Neural cell (in vitro differentiated cells): ENCODE measurements around the gene LRRC38. TPM values are rescaled to one million over a fixed set of nuclear protein-coding genes. Genes with fewer than 3 reads are reported as not detected.

Experiments used
- H2AFZ ChIP-seq: fragments of 200-600, 300-800 bp; sonication (generic), shearing (Covaris generic); 2 replicates; pipeline ENCODE4 v1.6.0; 2014; ENCODE audit warnings: low read depth, mild to moderate bottlenecking, antibody characterized with exemption, low read length, moderate library complexity
- H3F3A ChIP-seq: fragments of 200-600 bp; shearing (Covaris generic); 2 replicates; pipeline ENCODE4 v1.6.1; 2016; ENCODE audit warnings: mild to moderate bottlenecking, moderate library complexity, mixed read lengths, antibody characterized with exemption, low read length; ENCODE audit not compliant: insufficient read depth, poor library complexity, severe bottlenecking
- H3K27ac ChIP-seq: fragments of 200-600, 300-800 bp; sonication (generic), shearing (Covaris generic); 2 replicates; pipeline ENCODE4 v1.5.1; 2014; ENCODE audit warnings: mild to moderate bottlenecking, low read length, moderate library complexity
- H3K27me3 ChIP-seq: fragments of 300-800, 200-600 bp; sonication (generic), shearing (Covaris generic); 2 replicates; pipeline ENCODE4 v1.6.0; 2014; ENCODE audit warnings: mild to moderate bottlenecking, low read depth, low read length, moderate library complexity; ENCODE audit not compliant: insufficient read depth
- H3K36me3 ChIP-seq: fragments of 300-800, 200-600 bp; sonication (generic), shearing (Covaris generic); 2 replicates; pipeline ENCODE4 v1.5.1; 2014; ENCODE audit warnings: mild to moderate bottlenecking, antibody characterized with exemption, low read length, moderate library complexity; ENCODE audit not compliant: insufficient read depth
- H3K4me2 ChIP-seq: fragments of 300-800, 200-600 bp; sonication (generic), shearing (Covaris generic); 2 replicates; pipeline ENCODE4 v1.6.0; 2014; ENCODE audit warnings: mild to moderate bottlenecking, low read length
- H3K4me3 ChIP-seq: fragments of 300-800, 200-600 bp; sonication (generic), shearing (Covaris generic); 2 replicates; pipeline ENCODE4 v1.5.1; 2014; ENCODE audit warnings: mild to moderate bottlenecking, low read length, moderate library complexity
- H3K79me2 ChIP-seq: fragments of 200-600 bp; shearing (Covaris generic); replicated peaks from 2 replicates; pipeline ENCODE4 v1.6.0; 2014; ENCODE audit warnings: mild to moderate bottlenecking, low read length, moderate library complexity; ENCODE audit not compliant: insufficient read depth
- H3K9ac ChIP-seq: fragments of 300-800, 200-600 bp; sonication (generic), shearing (Covaris generic); 2 replicates; pipeline ENCODE4 v1.6.1; 2016; ENCODE audit warnings: mild to moderate bottlenecking, low read length, mixed read lengths
- H3K9me2 ChIP-seq: fragments of 200-600 bp; shearing (Covaris generic); 2 replicates; pipeline ENCODE4 v1.6.1; 2016; ENCODE audit warnings: mild to moderate bottlenecking, low read length, mixed read lengths; ENCODE audit not compliant: insufficient read depth
- H3K9me3 ChIP-seq: fragments of 200-600, 300-800 bp; sonication (generic), shearing (Covaris generic); 2 replicates; pipeline ENCODE4 v1.6.1; 2016; ENCODE audit warnings: mild to moderate bottlenecking, mixed run types, low read length, moderate library complexity, mixed read lengths
- H4K20me1 ChIP-seq: fragments of 200-600 bp; shearing (Covaris generic); 2 replicates; pipeline ENCODE4 v1.6.1; 2016; ENCODE audit warnings: mild to moderate bottlenecking, mixed run types; ENCODE audit not compliant: insufficient read depth
- EP300 ChIP-seq: fragments of 450-650 bp; conservative IDR thresholded peaks from 2 replicates; pipeline ENCODE4 v1.6.1; 2014; ENCODE audit warnings: antibody characterized with exemption, mild to moderate bottlenecking, moderate library complexity; ENCODE audit not compliant: poor library complexity, severe bottlenecking
- EZH2 ChIP-seq: fragments of 200-600, 300-800 bp; shearing (Covaris generic), sonication (generic); IDR thresholded peaks from 2 replicates; pipeline ENCODE4 v1.6.1; 2014; ENCODE audit warnings: antibody characterized with exemption, low read length, borderline replicate concordance, mild to moderate bottlenecking; ENCODE audit not compliant: insufficient read depth, poor library complexity, severe bottlenecking
- MXI1 ChIP-seq: fragments of 450-650 bp; conservative IDR thresholded peaks from 2 replicates; pipeline ENCODE4 v1.6.1; 2014; ENCODE audit warnings: antibody characterized with exemption, mild to moderate bottlenecking; ENCODE audit not compliant: poor library complexity, severe bottlenecking
- POLR2AphosphoS5 ChIP-seq: IDR thresholded peaks from 2 replicates; pipeline ENCODE4 v1.6.1; 2012
- RAD21 ChIP-seq: fragments of 450-650 bp; conservative IDR thresholded peaks from 2 replicates; pipeline ENCODE4 v1.6.1; 2014; ENCODE audit warnings: antibody characterized with exemption, mild to moderate bottlenecking, moderate library complexity
- SMC3 ChIP-seq: fragments of 450-650 bp; conservative IDR thresholded peaks from 2 replicates; pipeline ENCODE4 v1.6.1; 2014; ENCODE audit warnings: antibody characterized with exemption, mild to moderate bottlenecking, moderate library complexity; ENCODE audit not compliant: poor library complexity
- TAF1 ChIP-seq: IDR thresholded peaks from 2 replicates; pipeline ENCODE4 v1.6.1; 2012; ENCODE audit warnings: low read depth
- polyA plus RNA-seq: library from polyadenylated mRNA; depleted of rRNA; stranded (reverse); fragments of >200 nt; gene quantifications from 2 replicates; pipeline ENCODE4 v1.2.3, GENCODE V29; 2014
- TF ChIP-seq, protein P1 (sequence below): fragments of 450-650 bp; IDR thresholded peaks from 2 replicates; pipeline ENCODE4 v1.5.1; 2014; ENCODE audit warnings: antibody characterized with exemption, mild to moderate bottlenecking, moderate library complexity; ENCODE audit not compliant: poor library complexity, severe bottlenecking
- TF ChIP-seq, protein P2 (sequence below): IDR thresholded peaks from 2 replicates; pipeline ENCODE4 v1.6.1; 2012; ENCODE audit warnings: borderline replicate concordance

LRRC38 gene
- polyA plus RNA-seq, 1 donor from 2014 or later: not detected

DNA sequence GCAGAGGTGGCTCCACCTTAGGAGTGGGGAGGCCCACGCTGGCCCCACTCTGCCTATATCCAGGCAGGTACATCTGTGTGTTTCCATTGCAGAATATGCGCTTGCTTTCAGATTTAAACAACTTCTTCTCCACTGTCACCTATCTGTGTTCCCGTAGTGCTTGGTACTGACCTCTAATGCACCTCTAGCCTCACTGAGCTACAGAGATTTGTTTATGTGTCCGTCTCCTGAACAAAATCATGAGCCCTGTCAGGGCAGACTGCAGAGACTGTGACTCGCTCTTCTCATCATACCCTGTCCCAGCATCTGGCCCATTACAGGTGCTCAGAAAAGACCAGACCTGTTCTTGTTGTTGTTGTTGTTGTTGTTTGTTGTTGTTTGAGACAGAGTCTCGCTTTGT is 14.5 kb upstream of the LRRC38 start:
- H3K27ac ChIP-seq: no peak overlapping the region
- no peak for TF ChIP-seq POLR2AphosphoS5
- TF ChIP-seq, protein P1, sequence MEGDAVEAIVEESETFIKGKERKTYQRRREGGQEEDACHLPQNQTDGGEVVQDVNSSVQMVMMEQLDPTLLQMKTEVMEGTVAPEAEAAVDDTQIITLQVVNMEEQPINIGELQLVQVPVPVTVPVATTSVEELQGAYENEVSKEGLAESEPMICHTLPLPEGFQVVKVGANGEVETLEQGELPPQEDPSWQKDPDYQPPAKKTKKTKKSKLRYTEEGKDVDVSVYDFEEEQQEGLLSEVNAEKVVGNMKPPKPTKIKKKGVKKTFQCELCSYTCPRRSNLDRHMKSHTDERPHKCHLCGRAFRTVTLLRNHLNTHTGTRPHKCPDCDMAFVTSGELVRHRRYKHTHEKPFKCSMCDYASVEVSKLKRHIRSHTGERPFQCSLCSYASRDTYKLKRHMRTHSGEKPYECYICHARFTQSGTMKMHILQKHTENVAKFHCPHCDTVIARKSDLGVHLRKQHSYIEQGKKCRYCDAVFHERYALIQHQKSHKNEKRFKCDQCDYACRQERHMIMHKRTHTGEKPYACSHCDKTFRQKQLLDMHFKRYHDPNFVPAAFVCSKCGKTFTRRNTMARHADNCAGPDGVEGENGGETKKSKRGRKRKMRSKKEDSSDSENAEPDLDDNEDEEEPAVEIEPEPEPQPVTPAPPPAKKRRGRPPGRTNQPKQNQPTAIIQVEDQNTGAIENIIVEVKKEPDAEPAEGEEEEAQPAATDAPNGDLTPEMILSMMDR: no peak
- no peak for TF ChIP-seq RAD21
- TF ChIP-seq, protein P2, sequence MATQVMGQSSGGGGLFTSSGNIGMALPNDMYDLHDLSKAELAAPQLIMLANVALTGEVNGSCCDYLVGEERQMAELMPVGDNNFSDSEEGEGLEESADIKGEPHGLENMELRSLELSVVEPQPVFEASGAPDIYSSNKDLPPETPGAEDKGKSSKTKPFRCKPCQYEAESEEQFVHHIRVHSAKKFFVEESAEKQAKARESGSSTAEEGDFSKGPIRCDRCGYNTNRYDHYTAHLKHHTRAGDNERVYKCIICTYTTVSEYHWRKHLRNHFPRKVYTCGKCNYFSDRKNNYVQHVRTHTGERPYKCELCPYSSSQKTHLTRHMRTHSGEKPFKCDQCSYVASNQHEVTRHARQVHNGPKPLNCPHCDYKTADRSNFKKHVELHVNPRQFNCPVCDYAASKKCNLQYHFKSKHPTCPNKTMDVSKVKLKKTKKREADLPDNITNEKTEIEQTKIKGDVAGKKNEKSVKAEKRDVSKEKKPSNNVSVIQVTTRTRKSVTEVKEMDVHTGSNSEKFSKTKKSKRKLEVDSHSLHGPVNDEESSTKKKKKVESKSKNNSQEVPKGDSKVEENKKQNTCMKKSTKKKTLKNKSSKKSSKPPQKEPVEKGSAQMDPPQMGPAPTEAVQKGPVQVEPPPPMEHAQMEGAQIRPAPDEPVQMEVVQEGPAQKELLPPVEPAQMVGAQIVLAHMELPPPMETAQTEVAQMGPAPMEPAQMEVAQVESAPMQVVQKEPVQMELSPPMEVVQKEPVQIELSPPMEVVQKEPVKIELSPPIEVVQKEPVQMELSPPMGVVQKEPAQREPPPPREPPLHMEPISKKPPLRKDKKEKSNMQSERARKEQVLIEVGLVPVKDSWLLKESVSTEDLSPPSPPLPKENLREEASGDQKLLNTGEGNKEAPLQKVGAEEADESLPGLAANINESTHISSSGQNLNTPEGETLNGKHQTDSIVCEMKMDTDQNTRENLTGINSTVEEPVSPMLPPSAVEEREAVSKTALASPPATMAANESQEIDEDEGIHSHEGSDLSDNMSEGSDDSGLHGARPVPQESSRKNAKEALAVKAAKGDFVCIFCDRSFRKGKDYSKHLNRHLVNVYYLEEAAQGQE: no peak
- no peak for TF ChIP-seq SMC3
- TF ChIP-seq MXI1: no peak
- no peak for TF ChIP-seq EZH2
- TF ChIP-seq EP300: no peak
- TF ChIP-seq TAF1: no peak

DNA sequence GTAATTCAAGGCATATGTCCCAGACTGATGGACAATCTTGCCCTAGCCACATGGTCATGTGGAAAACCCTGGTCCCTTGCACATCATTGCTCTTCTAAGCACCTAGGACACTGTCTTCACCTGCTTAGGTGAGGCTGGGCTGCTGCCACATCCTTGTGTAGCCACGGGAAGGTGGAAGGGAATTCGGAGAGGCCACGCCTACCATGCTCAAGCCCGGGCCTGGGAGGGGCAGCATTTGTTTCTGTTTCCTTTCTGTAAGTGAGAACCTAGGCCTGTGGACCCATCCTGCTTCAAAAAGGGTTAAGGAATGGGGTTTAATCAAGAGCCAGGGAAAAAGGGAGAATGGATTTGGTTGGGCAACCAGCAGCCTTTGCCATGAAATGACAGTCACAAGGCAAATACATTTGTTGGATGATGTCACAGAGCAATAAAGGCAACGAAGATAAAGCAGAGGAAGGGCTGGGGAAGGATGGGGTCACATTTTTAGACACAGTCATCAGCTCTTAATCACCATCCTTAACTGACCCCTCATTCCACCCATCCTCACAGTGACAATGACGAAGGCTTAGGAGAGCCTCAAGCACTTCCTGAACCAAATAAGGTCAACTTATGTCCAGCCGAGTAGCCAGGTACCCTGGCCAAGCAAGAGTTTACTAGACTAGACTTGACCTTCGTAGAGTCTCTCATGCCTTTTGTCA is 10.1 kb upstream of the LRRC38 start:
- Histone ChIP-seq H3K79me2 (no peaks in the 10 kb centered on the region), H3K9me2 (no peaks in the 10 kb centered on the region), H3K9ac (no peak overlapping the region), H3F3A (no peaks in the 10 kb centered on the region), H3K27me3 (no peaks in the 10 kb centered on the region), H3K9me3 (no peaks in the 10 kb centered on the region), H2AFZ (no peak overlapping the region), H3K4me3 (no peak overlapping the region), H3K27ac (no peak overlapping the region), H3K36me3 (no peaks in the 10 kb centered on the region), H3K4me2 (no peak overlapping the region), H4K20me1 (no peaks in the 10 kb centered on the region)
- no peak for TF ChIP-seq EZH2

More for the DNA sequence above, 14.5 kb upstream of the LRRC38 start:
- no peaks in the 10 kb centered on the region for H3F3A ChIP-seq
- no peak overlapping the region for H3K4me3 ChIP-seq
- no peaks in the 10 kb centered on the region for H3K27me3 ChIP-seq
- no peaks in the 10 kb centered on the region for H4K20me1 ChIP-seq
- H3K9ac ChIP-seq: no peak overlapping the region
- no peaks in the 10 kb centered on the region for H3K36me3 ChIP-seq
- H3K9me2 ChIP-seq: no peaks in the 10 kb centered on the region
- H3K9me3 ChIP-seq: no peaks in the 10 kb centered on the region
- H3K79me2 ChIP-seq: no peaks in the 10 kb centered on the region
- no peak overlapping the region for H3K4me2 ChIP-seq
- H2AFZ ChIP-seq: no peak overlapping the region

DNA sequence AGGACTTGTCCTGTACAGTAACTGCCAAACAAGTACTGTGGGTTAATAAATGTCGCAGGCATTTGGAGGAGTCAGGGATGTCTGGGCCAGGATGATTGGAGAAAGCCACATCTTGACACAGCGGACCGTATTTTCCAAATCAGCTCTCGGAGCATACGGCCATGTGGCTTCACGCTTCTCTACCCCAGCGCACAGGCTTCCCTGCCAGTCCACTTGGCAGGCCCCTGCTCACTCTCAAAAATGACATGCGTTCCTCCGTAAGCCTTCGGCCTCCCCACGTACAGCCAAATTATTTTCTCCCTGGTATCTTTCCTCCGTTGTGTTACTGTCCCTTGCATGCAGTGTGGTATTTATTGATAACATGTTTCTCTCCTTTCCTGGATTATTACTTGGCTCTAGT is 7.2 kb upstream of the LRRC38 start:
- Histone ChIP-seq H3K27me3 (peaks cover 25% of the 10 kb centered on the region), H3K9ac (no peak overlapping the region), H3K4me3 (no peak overlapping the region), H3K27ac (no peak overlapping the region), H3K9me2 (no peaks in the 10 kb centered on the region), H4K20me1 (no peaks in the 10 kb centered on the region), H3K36me3 (no peaks in the 10 kb centered on the region), H2AFZ (no peak overlapping the region), H3K4me2 (no peak overlapping the region), H3K9me3 (peaks cover 2% of the 10 kb centered on the region), H3K79me2 (no peaks in the 10 kb centered on the region), H3F3A (no peaks in the 10 kb centered on the region)
- TF ChIP-seq TAF1 (no peak), EP300 (no peak), EZH2 (no peak), POLR2AphosphoS5 (no peak), RAD21 (no peak), SMC3 (no peak), MXI1 (no peak)
- TF ChIP-seq, protein P1: no peak
- TF ChIP-seq, protein P2: no peak
